Lower leg skin (tissue), 4 donors: ENCODE results near the gene OR6S1. TPM values are rescaled to one million over a fixed set of nuclear protein-coding genes. Genes with fewer than 3 reads are reported as not detected.

Experiments used
- DNase-seq, 2 donors: peaks; one replicate each; pipeline ENCODE4 v3.0.0-alpha.2; 2019; ENCODE audit warnings: low spot score in 2 of 2
- H3K4me3 ChIP-seq: fragments of 200-600 bp; sonication (generic); 2 replicates; pipeline ENCODE4 v1.5.1; 2017; ENCODE audit warnings: mild to moderate bottlenecking, low read depth; ENCODE audit not compliant: poor library complexity, severe bottlenecking
- POLR2A ChIP-seq, 2 donors: fragments of 450-650 bp; IDR thresholded peaks; one replicate each; pipeline ENCODE4 v1.6.1; 2016 to 2017; ENCODE audit warnings: antibody characterized with exemption in 2 of 2, mild to moderate bottlenecking in 1 of 2, moderate library complexity in 1 of 2
- WGBS, 2 donors: methylation state at CpG; one replicate each; pipeline ENCODE4 v1.1.5; 2018; 5-methylcytosine and 5-hydroxymethylcytosine counted together
- intact Hi-C: fragments of 100-400 bp; cut with DNase I; formaldehyde crosslinking; loops from one replicate; pipeline ENCODE4 v1.15.0; 2023; ENCODE audit warnings: low total_unique reads
- total RNA-seq, 4 donors: library from RNA; depleted of rRNA; stranded (reverse); fragments of >200 nt; gene quantifications; one replicate each; pipeline ENCODE4 v1.1.0, GENCODE V29; 2016
- TF ChIP-seq, protein P1 (sequence below), 3 donors: fragments of 450-650 bp; IDR thresholded peaks; one replicate each; pipeline ENCODE4 v1.5.1; 2016; ENCODE audit warnings: antibody characterized with exemption in 3 of 3, mild to moderate bottlenecking in 3 of 3, moderate library complexity in 2 of 3

The OR6S1 gene
- total RNA-seq, 4 donors from 2014 or later = not detected

DNA sequence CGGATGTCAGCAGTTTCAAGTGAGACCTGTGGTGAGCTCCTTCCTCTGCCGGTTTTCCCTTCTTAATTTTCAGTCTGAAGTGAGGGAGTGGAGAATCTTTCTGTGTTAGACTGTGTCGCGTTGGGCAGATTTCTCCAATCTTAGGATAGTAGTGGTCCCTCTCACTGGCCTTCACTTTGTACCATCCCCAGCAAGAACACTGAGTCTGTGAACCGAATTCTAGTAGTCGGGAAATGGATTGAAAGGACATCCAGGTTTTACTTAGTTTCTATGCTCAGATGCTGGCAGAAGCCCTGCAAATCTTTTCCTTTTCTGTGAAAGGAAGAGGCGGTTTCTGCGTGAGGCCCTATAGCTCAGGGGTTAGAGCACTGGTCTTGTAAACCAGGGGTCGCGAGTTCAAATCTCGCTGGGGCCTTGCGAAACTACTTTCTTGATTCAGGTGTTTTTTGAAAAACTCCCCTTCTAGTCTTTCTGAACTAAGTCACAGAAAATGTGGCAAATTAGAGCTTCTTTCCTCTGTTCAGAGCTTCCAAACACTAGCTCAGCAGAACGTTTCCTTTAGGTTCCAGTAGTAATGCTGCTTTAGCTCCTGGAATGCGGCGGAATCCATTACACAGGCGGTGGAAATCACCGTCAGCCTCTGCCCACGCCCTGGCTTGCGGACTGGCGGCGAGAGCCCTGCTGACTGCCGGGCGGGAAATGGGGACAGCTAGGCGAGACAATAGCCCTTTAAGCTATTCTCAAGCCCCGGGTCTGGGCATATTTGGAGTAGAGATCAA, 40.0 kb upstream of the OR6S1 start:
- WGBS, 2 donors = 1% methylated on average over 25 of the region's 25 CpGs
- H3K4me3 ChIP-seq = peak overlapping the region; percentile 29
- DNase-seq = peak; percentile 90 to 96
- no peak for TF ChIP-seq POLR2A (IDR thresholded peaks at IDR 0.05)
- TF ChIP-seq, protein P1, sequence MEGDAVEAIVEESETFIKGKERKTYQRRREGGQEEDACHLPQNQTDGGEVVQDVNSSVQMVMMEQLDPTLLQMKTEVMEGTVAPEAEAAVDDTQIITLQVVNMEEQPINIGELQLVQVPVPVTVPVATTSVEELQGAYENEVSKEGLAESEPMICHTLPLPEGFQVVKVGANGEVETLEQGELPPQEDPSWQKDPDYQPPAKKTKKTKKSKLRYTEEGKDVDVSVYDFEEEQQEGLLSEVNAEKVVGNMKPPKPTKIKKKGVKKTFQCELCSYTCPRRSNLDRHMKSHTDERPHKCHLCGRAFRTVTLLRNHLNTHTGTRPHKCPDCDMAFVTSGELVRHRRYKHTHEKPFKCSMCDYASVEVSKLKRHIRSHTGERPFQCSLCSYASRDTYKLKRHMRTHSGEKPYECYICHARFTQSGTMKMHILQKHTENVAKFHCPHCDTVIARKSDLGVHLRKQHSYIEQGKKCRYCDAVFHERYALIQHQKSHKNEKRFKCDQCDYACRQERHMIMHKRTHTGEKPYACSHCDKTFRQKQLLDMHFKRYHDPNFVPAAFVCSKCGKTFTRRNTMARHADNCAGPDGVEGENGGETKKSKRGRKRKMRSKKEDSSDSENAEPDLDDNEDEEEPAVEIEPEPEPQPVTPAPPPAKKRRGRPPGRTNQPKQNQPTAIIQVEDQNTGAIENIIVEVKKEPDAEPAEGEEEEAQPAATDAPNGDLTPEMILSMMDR (IDR thresholded peaks at IDR 0.05) = no peak
- intact Hi-C loops = loop anchor here (5.0 to 10.0 kb wide), 2 partner anchors 217 to 349 kb away; partner anchors contain the start of genes CCNB1IP1, PIP4P1 and PNP

DNA sequence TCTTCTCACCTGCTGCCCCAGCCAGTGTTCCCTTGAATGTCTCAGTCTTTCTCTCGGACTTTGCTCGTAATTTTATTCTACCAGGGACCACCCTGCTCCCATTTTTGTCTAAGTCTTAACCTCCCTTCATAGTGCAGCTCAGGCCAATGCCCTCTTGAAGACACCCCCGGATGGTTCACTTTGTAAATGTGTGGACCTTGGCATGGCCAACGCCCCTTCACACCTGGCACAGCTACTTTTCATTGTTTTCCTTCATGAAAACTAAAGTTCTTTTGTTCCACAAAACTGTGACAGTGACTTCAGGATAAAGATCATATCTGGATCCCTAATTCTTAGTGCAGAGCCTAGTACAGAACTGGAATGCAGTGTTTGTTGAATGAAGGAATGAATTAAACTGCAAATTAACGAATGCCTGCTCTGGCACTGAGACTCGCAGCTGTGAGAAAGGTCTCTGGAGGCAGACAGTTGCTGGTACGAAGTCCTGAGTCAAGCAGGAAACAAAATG, 39.4 kb upstream of the OR6S1 start:
- 5 to 9% methylated on average over 7 of the region's 7 CpGs for WGBS, 2 donors
- TF ChIP-seq, protein P1 (IDR thresholded peaks at IDR 0.05) = no peak
- no peak for TF ChIP-seq POLR2A (IDR thresholded peaks at IDR 0.05)
- peak overlapping the region; percentile 29 for H3K4me3 ChIP-seq
- DNase-seq = peak in 1 of 2 donors; percentile 62
- intact Hi-C loops = loop anchor here (5.0 to 10.0 kb wide), 2 partner anchors 216 to 349 kb away; partner anchors contain the start of genes CCNB1IP1, PIP4P1 and PNP

DNA sequence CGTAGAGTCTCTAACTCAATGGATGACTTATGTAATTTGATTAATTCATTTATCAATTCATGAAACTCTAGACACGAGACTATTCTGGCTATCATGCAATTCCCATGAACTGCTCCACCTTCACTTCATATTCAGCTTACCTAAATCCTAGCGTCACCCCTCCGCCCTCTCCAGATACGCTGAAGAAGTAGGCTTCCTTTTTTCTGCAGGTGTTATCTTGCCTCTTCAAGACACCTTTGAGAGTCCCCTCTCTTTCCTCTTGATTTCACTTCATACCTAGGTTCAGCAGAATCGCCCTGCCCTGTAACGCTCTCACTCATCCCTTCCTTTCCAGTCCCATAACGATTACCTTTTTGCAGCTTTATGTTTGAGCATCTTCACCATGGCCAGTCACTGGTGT, 38.9 kb upstream of the OR6S1 start:
- H3K4me3 ChIP-seq = no peak overlapping the region
- TF ChIP-seq, protein P1 (IDR thresholded peaks at IDR 0.05) = no peak
- TF ChIP-seq POLR2A (IDR thresholded peaks at IDR 0.05) = no peak
- no peak for DNase-seq
- 57 to 65% methylated on average over 7 to 8 of the region's 8 CpGs for WGBS, 2 donors
- intact Hi-C loops = loop anchor here (5.0 to 10.0 kb wide), 2 partner anchors 216 to 348 kb away; partner anchors contain the start of genes CCNB1IP1, PIP4P1 and PNP

DNA sequence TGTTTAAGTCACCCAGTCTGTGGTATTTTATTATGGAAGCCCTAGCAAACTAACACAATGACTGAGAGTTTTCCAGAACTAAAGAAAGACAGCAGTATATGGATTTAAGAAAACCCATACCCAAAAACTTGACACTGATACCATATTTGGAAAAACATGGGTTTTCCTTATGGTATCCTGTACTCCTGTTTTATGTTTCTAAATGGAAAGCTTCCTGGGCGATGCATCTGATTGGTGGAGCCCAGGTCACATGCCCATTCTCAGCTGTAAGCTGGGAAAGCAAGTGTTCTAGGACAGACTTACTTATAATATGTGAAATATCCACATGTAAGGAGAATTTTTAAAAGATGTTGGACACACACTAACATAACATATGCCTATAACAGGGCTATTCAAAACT, 38.4 kb upstream of the OR6S1 start:
- intact Hi-C loops = loop anchor here (5.0 to 10.0 kb wide), 2 partner anchors 215 to 348 kb away; partner anchors contain the start of genes CCNB1IP1, PIP4P1 and PNP
- DNase-seq = peak in 1 of 2 donors; percentile 39
- no peak overlapping the region for H3K4me3 ChIP-seq
- TF ChIP-seq, protein P1 (IDR thresholded peaks at IDR 0.05) = no peak
- no peak for TF ChIP-seq POLR2A (IDR thresholded peaks at IDR 0.05)
- WGBS, 2 donors = 88 to 97% methylated on average over 1 of the region's 1 CpG

DNA sequence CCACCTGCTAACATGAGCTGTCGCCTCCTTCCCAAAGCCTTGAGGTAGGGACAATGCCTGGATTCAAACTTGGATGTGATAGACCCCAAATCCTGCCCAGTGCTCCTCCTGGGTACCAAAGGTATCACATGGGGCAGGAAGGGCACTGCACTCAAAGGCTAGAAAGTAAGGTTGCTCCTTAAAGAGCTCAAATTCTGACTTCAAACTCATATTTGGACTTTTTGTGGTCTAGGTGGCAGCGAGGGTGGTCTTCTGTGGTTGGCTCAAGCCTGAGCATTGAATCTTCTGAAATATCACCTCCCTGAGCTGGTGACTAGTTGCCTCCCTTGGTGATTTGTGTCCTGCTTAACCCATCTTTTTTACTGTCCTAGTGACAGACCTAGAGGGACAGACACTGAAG, 34.6 kb upstream of the OR6S1 start:
- no peak overlapping the region for H3K4me3 ChIP-seq
- WGBS, 2 donors = 87 to 96% methylated on average over 2 of the region's 2 CpGs
- no peak for DNase-seq
- TF ChIP-seq POLR2A (IDR thresholded peaks at IDR 0.05) = no peak
- TF ChIP-seq, protein P1 (IDR thresholded peaks at IDR 0.05) = no peak
- intact Hi-C loops = no loop called here
